Measurements from ENCODE around the gene ODF2. TPM values are rescaled to one million over a fixed set of nuclear protein-coding genes. Genes with fewer than 3 reads are reported as not detected.

The ODF2 gene
- total RNA-seq, 1 experiment from 2014 or later = 36.8 TPM

DNA sequence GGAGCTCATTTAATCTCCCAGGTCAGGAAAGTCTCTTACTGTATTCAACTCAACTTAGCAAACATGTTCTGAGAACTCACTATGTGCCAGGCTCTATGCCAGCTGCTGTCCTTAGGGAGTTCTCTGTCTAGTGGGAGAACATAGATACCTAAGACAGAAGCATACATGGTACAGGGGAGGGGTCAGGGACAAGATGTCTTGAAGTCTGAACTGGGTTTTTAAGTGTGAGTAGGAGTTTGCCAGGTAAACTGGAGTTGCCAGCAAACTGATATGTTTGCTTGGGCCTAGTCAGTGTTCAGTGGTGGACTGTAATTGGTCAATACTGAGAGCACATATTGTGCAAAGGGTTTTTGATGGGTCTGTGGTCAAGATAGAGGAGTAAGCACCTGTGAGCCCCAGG is 30.4 kb downstream of the ODF2 start:
- no peak for TF ChIP-seq TCF7L2 (IDR thresholded peaks at IDR 0.05; ENCODE audit: low read depth, low read length)
- TF ChIP-seq, protein P1, sequence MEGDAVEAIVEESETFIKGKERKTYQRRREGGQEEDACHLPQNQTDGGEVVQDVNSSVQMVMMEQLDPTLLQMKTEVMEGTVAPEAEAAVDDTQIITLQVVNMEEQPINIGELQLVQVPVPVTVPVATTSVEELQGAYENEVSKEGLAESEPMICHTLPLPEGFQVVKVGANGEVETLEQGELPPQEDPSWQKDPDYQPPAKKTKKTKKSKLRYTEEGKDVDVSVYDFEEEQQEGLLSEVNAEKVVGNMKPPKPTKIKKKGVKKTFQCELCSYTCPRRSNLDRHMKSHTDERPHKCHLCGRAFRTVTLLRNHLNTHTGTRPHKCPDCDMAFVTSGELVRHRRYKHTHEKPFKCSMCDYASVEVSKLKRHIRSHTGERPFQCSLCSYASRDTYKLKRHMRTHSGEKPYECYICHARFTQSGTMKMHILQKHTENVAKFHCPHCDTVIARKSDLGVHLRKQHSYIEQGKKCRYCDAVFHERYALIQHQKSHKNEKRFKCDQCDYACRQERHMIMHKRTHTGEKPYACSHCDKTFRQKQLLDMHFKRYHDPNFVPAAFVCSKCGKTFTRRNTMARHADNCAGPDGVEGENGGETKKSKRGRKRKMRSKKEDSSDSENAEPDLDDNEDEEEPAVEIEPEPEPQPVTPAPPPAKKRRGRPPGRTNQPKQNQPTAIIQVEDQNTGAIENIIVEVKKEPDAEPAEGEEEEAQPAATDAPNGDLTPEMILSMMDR (IDR thresholded peaks at IDR 0.05) = no peak
- TF ChIP-seq REST (IDR thresholded peaks at IDR 0.05; ENCODE audit: insufficient read depth in 1 of 2, low read depth in 2 of 2, low read length in 1 of 2) = no peak
- no peak for TF ChIP-seq SIN3A (IDR thresholded peaks at IDR 0.05; ENCODE audit: borderline replicate concordance, insufficient read depth, low read depth, low read length)
- DNase-seq (ENCODE audit: low read depth, low spot score) (no peak), ATAC-seq (no peak)
- no peaks in the 10 kb centered on the region for H3K4me1 ChIP-seq (ENCODE audit: control insufficient read depth, insufficient read depth, low read length)
- H3K36me3 ChIP-seq (ENCODE audit: control insufficient read depth, insufficient read depth, low read length) = peaks cover 8% of the 10 kb centered on the region
- BruUV-seq (replicated peaks) = no TSS peak
- POLR2A ChIA-PET = no interaction called here
- H3K9me3 ChIP-seq (ENCODE audit: control insufficient read depth, insufficient read depth, low read depth, low read length) = no peaks in the 10 kb centered on the region
- H3K27me3 ChIP-seq (ENCODE audit: control insufficient read depth, insufficient read depth, low read length) = no peaks in the 10 kb centered on the region
- in situ Hi-C loops (cut with HindIII; ENCODE audit: low pct_unique_long_range_greater_than_20kb, low sequenced_read_pairs) (no loop called here), intact Hi-C loops (cut with micrococcal nuclease; ENCODE audit: unreplicated experiment) (no loop called here)
- H3K4me3 ChIP-seq (ENCODE audit: low read depth in 2 of 2, low read length in 2 of 2) = no peak overlapping the region
- H3K27ac ChIP-seq (ENCODE audit: low read length) = no peak overlapping the region
- CTCF ChIA-PET = no interaction called here

DNA sequence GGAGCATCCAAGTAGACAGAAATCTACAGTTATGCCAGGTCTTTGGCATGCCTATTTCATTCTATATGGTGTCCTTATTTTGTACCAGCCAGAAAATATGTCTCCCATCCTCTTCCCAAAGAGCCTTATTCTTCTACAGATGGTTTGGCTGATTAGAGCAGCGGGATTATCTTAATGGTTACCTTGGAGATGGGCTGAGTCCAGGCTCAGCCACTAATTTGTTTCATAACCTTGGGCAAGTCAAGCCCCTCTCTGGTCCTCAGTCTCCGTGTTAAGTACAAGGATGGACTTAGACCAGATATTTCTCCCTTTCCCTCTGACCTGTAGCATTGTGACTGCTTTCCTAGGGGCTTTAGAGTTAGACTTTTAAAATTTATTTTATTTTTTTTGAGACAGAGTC is 37.6 kb downstream of the ODF2 start:
- ATAC-seq (no peak), DNase-seq (ENCODE audit: low read depth, low spot score) (no peak)
- no peaks in the 10 kb centered on the region for H3K9me3 ChIP-seq (ENCODE audit: control insufficient read depth, insufficient read depth, low read depth, low read length)
- H3K36me3 ChIP-seq (ENCODE audit: control insufficient read depth, insufficient read depth, low read length) = peaks cover 2% of the 10 kb centered on the region
- no peaks in the 10 kb centered on the region for H3K4me1 ChIP-seq (ENCODE audit: control insufficient read depth, insufficient read depth, low read length)
- ChIA-PET POLR2A (no interaction called here), CTCF (no interaction called here)
- no peaks in the 10 kb centered on the region for H3K27me3 ChIP-seq (ENCODE audit: control insufficient read depth, insufficient read depth, low read length)
- in situ Hi-C loops (cut with HindIII; ENCODE audit: low pct_unique_long_range_greater_than_20kb, low sequenced_read_pairs) = no loop called here
- BruUV-seq (replicated peaks) = no TSS peak
- intact Hi-C loops (cut with micrococcal nuclease; ENCODE audit: unreplicated experiment) = no loop called here
- H3K27ac ChIP-seq (ENCODE audit: low read length) = no peak overlapping the region
- TF ChIP-seq POLR2AphosphoS5 (IDR thresholded peaks at IDR 0.05; ENCODE audit: low read depth, low read length) = no peak
- no peak for TF ChIP-seq TCF7L2 (IDR thresholded peaks at IDR 0.05; ENCODE audit: low read depth, low read length)
- TF ChIP-seq, protein P1 (IDR thresholded peaks at IDR 0.05) = no peak
- no peak for TF ChIP-seq REST (IDR thresholded peaks at IDR 0.05; ENCODE audit: insufficient read depth in 1 of 2, low read depth in 2 of 2, low read length in 1 of 2)
- no peak for TF ChIP-seq SIN3A (IDR thresholded peaks at IDR 0.05; ENCODE audit: borderline replicate concordance, insufficient read depth, low read depth, low read length)
- H3K4me3 ChIP-seq (ENCODE audit: low read depth in 2 of 2, low read length in 2 of 2) = no peak overlapping the region

All from Panc1 (cell line).